ENCODE results near the gene EPG5. TPM values are rescaled to one million over a fixed set of nuclear protein-coding genes. Genes with fewer than 3 reads are reported as not detected.

The EPG5 gene
- 3.3 to 5.6 TPM (median 4.7 TPM) in 5 replicates for total RNA-seq (2022; extraction: Qiagen RNA extraction; ENCODE audit: low read depth)

GRCh38 chr18:45967007-45967706 is at the start of gene EPG5:
Gene EPG5 (minus strand): TSS chr18:45967329. CDS start chr18:45967239, 90 bp downstream.

GRCh38 chr18:45825258-45826044 is 141.7 kb downstream of the EPG5 start, which contains the start of gene SIGLEC15:
Gene SIGLEC15 (plus strand): TSS chr18:45825675. CDS start chr18:45825729, 54 bp downstream.

Other genes with a start within 250 kb of the EPG5 start
- 0.17 to 0.21 TPM (median 0.19 TPM) in 4 of 5 replicates, not detected in the other for gene SLC14A1, start 243.1 kb downstream of the EPG5 start, total RNA-seq (2022; extraction: Qiagen RNA extraction; ENCODE audit: low read depth)
- gene SIGLEC15, start 141.7 kb downstream of the EPG5 start, total RNA-seq (2022; extraction: Qiagen RNA extraction; ENCODE audit: low read depth) = 0.05 to 0.44 TPM (median 0.08 TPM) in 4 of 5 replicates, not detected in the other
- gene PSTPIP2, start 104.9 kb upstream of the EPG5 start, total RNA-seq (2022; extraction: Qiagen RNA extraction; ENCODE audit: low read depth) = 0.24 to 0.39 TPM (median 0.28 TPM) in 5 replicates
- 308 to 328 TPM (median 314 TPM) in 5 replicates for gene ATP5F1A, start 131.0 kb upstream of the EPG5 start, total RNA-seq (2022; extraction: Qiagen RNA extraction; ENCODE audit: low read depth)
- 30.9 to 55.6 TPM (median 38.1 TPM) in 5 replicates for gene HAUS1, start 137.1 kb upstream of the EPG5 start, total RNA-seq (2022; extraction: Qiagen RNA extraction; ENCODE audit: low read depth)